Muscle of arm (tissue), 12 donors: ENCODE measurements around the gene VAMP2. TPM values are rescaled to one million over a fixed set of nuclear protein-coding genes. Genes with fewer than 3 reads are reported as not detected.

Source experiments
- DNase-seq: peaks from one replicate; pipeline ENCODE4 v3.0.0-alpha.2; 2013
- polyA plus RNA-seq, 12 donors: library from polyadenylated mRNA; unstranded; fragments of 120-200 nt; gene quantifications; one replicate each; pipeline ENCODE4 v1.2.1, GENCODE V29; 2013; ENCODE audit not compliant: insufficient read length in 12 of 12

VAMP2 gene
- polyA plus RNA-seq, 12 donors: 53.7 to 1,226 (median 62.8) TPM

GRCh38 chr17:8158267-8159031, 4.3 kb downstream of the VAMP2 start:
- peak; percentile 92 for DNase-seq

- DNase-seq: peak; percentile 100
Measured at GRCh38 chr17:8156246-8156992, 6.3 kb downstream of the VAMP2 start.

GRCh38 chr17:8155996-8156245, 6.8 kb downstream of the VAMP2 start:
- DNase-seq: no peak

- DNase-seq: no peak
Measured at GRCh38 chr17:8155231-8155995, 7.3 kb downstream of the VAMP2 start.

- DNase-seq: peak; percentile 78
Measured at GRCh38 chr17:8154608-8155155, 8.1 kb downstream of the VAMP2 start.

GRCh38 chr17:8153957-8154607, 8.7 kb downstream of the VAMP2 start:
- peak; percentile 100 for DNase-seq

GRCh38 chr17:8153525-8153956, 9.2 kb downstream of the VAMP2 start:
- DNase-seq: peak; percentile 92

- DNase-seq: no peak
Measured at GRCh38 chr17:8153031-8153451, 9.7 kb downstream of the VAMP2 start.

- DNase-seq: peak; percentile 86
Measured at GRCh38 chr17:8152112-8152775, 10.5 kb downstream of the VAMP2 start, which contains the start of gene PER1. TSS of gene PER1 (minus strand) at chr17:8152404. CDS start at chr17:8150706, 1,698 bp downstream.

- DNase-seq: peak; percentile 90
Measured at GRCh38 chr17:8151641-8152111, 11.1 kb downstream of the VAMP2 start.

GRCh38 chr17:8151120-8151640, 11.6 kb downstream of the VAMP2 start:
- peak; percentile 95 for DNase-seq

- no peak for DNase-seq
Measured at GRCh38 chr17:8150194-8151119, 12.3 kb downstream of the VAMP2 start.

- DNase-seq: no peak
Measured at GRCh38 chr17:8149419-8150193, 13.1 kb downstream of the VAMP2 start.

- DNase-seq: no peak
Measured at GRCh38 chr17:8148560-8148959, 14.2 kb downstream of the VAMP2 start.

- DNase-seq: no peak
Measured at GRCh38 chr17:8147805-8148404, 14.8 kb downstream of the VAMP2 start.

GRCh38 chr17:8147141-8147804, 15.5 kb downstream of the VAMP2 start:
- no peak for DNase-seq

GRCh38 chr17:8146381-8147140, 16.2 kb downstream of the VAMP2 start:
- no peak for DNase-seq
